Suprapubic skin (tissue), 4 donors: ENCODE measurements around the gene CARD14. TPM values are rescaled to one million over a fixed set of nuclear protein-coding genes. Genes with fewer than 3 reads are reported as not detected.

Source experiments
- DNase-seq, 2 donors: peaks; one replicate each; pipeline ENCODE4 v3.0.0-alpha.2; 2019; ENCODE audit warnings: low spot score in 2 of 2
- H3K27ac ChIP-seq: fragments of 200-600 bp; sonication (generic); one replicate; pipeline ENCODE4 v1.5.1; 2019
- H3K27me3 ChIP-seq: fragments of 200-600 bp; sonication (generic); one replicate; pipeline ENCODE4 v1.5.1; 2019
- H3K36me3 ChIP-seq: fragments of 200-600 bp; sonication (generic); one replicate; pipeline ENCODE4 v1.5.1; 2019
- H3K4me1 ChIP-seq: fragments of 200-600 bp; sonication (generic); one replicate; pipeline ENCODE4 v1.5.1; 2019
- H3K4me3 ChIP-seq: fragments of 200-600 bp; sonication (generic); one replicate; pipeline ENCODE4 v1.5.1; 2019; ENCODE audit warnings: mild to moderate bottlenecking
- H3K9me3 ChIP-seq: fragments of 200-600 bp; sonication (generic); one replicate; pipeline ENCODE4 v1.5.1; 2019
- CTCF ChIP-seq, 2 donors: fragments of 200-600 bp in 1 of 2; fragments of 450-650 bp in 1 of 2; sonication (generic) in 1 of 2; IDR thresholded peaks; one replicate each; pipeline ENCODE4 v1.5.1; 2016 to 2019; ENCODE audit warnings: antibody characterized with exemption in 2 of 2, mild to moderate bottlenecking in 1 of 2, moderate library complexity in 1 of 2
- EP300 ChIP-seq: sonication (generic); formaldehyde crosslinking; IDR thresholded peaks from one replicate; pipeline ENCODE4 v1.6.1; 2017; ENCODE audit warnings: antibody characterized with exemption
- POLR2A ChIP-seq, 2 donors: fragments of 450-650 bp; IDR thresholded peaks; one replicate each; pipeline ENCODE4 v1.6.1; 2017; ENCODE audit warnings: antibody characterized with exemption in 2 of 2, mild to moderate bottlenecking in 2 of 2, moderate library complexity in 2 of 2
- POLR2AphosphoS5 ChIP-seq, 3 donors: sonication (generic); formaldehyde crosslinking; IDR thresholded peaks; one replicate each; pipeline ENCODE4 v1.6.1; 2017; ENCODE audit warnings: antibody characterized with exemption in 3 of 3
- WGBS: methylation state at CpG from one replicate; pipeline ENCODE4 v1.1.5; 2018; 5-methylcytosine and 5-hydroxymethylcytosine counted together
- total RNA-seq, 4 donors: library from RNA; depleted of rRNA; stranded (reverse); fragments of >200 nt; gene quantifications; one replicate each; pipeline ENCODE4 v1.1.0, GENCODE V29; 2016

Gene CARD14
- total RNA-seq, 4 donors from 2014 or later = 32.1 to 92.5 (median 45.3) TPM

- WGBS = 92% methylated on average over 9 of the region's 9 CpGs
- TF ChIP-seq POLR2AphosphoS5 (IDR thresholded peaks at IDR 0.05) (no peak), CTCF (IDR thresholded peaks at IDR 0.05) (no peak), EP300 (no peak), POLR2A (IDR thresholded peaks at IDR 0.05) (no peak)
- Histone ChIP-seq H3K27me3 (no peaks in the 10 kb centered on the region), H3K9me3 (no peaks in the 10 kb centered on the region), H3K27ac (no peak overlapping the region), H3K4me1 (no peaks in the 10 kb centered on the region), H3K4me3 (no peak overlapping the region), H3K36me3 (peaks cover 90% of the 10 kb centered on the region)
- DNase-seq = peak in 1 of 2 donors; percentile 45
These were observed 32.7 kb upstream of the CARD14 start for GRCh38 chr17:80137131-80137530.

- H3K4me3 ChIP-seq = no peak overlapping the region
- no peaks in the 10 kb centered on the region for H3K4me1 ChIP-seq
- H3K9me3 ChIP-seq = no peaks in the 10 kb centered on the region
- DNase-seq = peak in 1 of 2 donors; percentile 65
- no peaks in the 10 kb centered on the region for H3K27me3 ChIP-seq
- whole genome bisulfite sequencing = 89% methylated on average over 18 of the region's 18 CpGs
- H3K27ac ChIP-seq = no peak overlapping the region
- H3K36me3 ChIP-seq = peaks cover 97% of the 10 kb centered on the region
- TF ChIP-seq POLR2AphosphoS5 (IDR thresholded peaks at IDR 0.05) (no peak), EP300 (no peak), POLR2A (IDR thresholded peaks at IDR 0.05) (no peak), CTCF (IDR thresholded peaks at IDR 0.05) (no peak)
These were observed 30.9 kb upstream of the CARD14 start for GRCh38 chr17:80138856-80139426.

- 92% methylated on average over 7 of the region's 7 CpGs for WGBS
- H3K36me3 ChIP-seq = peaks cover 72% of the 10 kb centered on the region
These were observed 28.2 kb upstream of the CARD14 start for GRCh38 chr17:80141463-80142165.

GRCh38 chr17:80142929-80143328, 26.9 kb upstream of the CARD14 start:
- Histone ChIP-seq H3K27ac (no peak overlapping the region), H3K36me3 (peaks cover 59% of the 10 kb centered on the region), H3K9me3 (no peaks in the 10 kb centered on the region), H3K4me1 (peaks cover 20% of the 10 kb centered on the region), H3K4me3 (no peak overlapping the region), H3K27me3 (no peaks in the 10 kb centered on the region)
- 80% methylated on average over 6 of the region's 6 CpGs for WGBS
- no peak for TF ChIP-seq POLR2A (IDR thresholded peaks at IDR 0.05)
- TF ChIP-seq EP300 = no peak
- TF ChIP-seq POLR2AphosphoS5 (IDR thresholded peaks at IDR 0.05) = no peak
- no peak for TF ChIP-seq CTCF (IDR thresholded peaks at IDR 0.05)
- DNase-seq = no peak

More at GRCh38 chr17:80141463-80142165, 28.2 kb upstream of the CARD14 start:
- H3K4me1 ChIP-seq = peaks cover 18% of the 10 kb centered on the region
- H3K9me3 ChIP-seq = no peaks in the 10 kb centered on the region
- TF ChIP-seq POLR2A (IDR thresholded peaks at IDR 0.05) = no peak
- no peak for TF ChIP-seq EP300
- TF ChIP-seq POLR2AphosphoS5 (IDR thresholded peaks at IDR 0.05) = no peak
- TF ChIP-seq CTCF (IDR thresholded peaks at IDR 0.05) = no peak
- H3K4me3 ChIP-seq = no peak overlapping the region
- no peaks in the 10 kb centered on the region for H3K27me3 ChIP-seq
- no peak for DNase-seq
- no peak overlapping the region for H3K27ac ChIP-seq
